Fibroblast of pulmonary artery (primary cell): ENCODE data around the gene CELSR1.
"Not testable (repeated sequence)": the region's sequence is repeated elsewhere in the genome, so short reads cannot be mapped to it uniquely, and the experiment has no call there.

Experiments used
- DNase-seq: peaks from one replicate; pipeline ENCODE4 v3.0.0-alpha.2; 2010; ENCODE audit warnings: low read depth
- H3K4me3 ChIP-seq: replicated peaks from 2 replicates; pipeline ENCODE4 v1.5.1; 2011; ENCODE audit warnings: low read depth, mild to moderate bottlenecking, control low read depth, low read length, moderate library complexity
- CTCF ChIP-seq: IDR thresholded peaks from 2 replicates; pipeline ENCODE4 v1.5.1; 2011; ENCODE audit warnings: mild to moderate bottlenecking, control low read depth, low read length, inconsistent platforms; ENCODE audit errors: missing control alignments

Gene CELSR1

GRCh38 chr22:46320166-46320710 lies 217.2 kb downstream of the CELSR1 start:
- H3K4me3 ChIP-seq = no peak overlapping the region
- no peak for DNase-seq
- TF ChIP-seq CTCF = no peak

GRCh38 chr22:46319319-46319718 lies 218.1 kb downstream of the CELSR1 start:
- no peak for TF ChIP-seq CTCF
- no peak for DNase-seq
- no peak overlapping the region for H3K4me3 ChIP-seq

GRCh38 chr22:46318576-46318975 lies 218.8 kb downstream of the CELSR1 start:
- no peak for TF ChIP-seq CTCF
- H3K4me3 ChIP-seq = no peak overlapping the region
- DNase-seq = no peak

- H3K4me3 ChIP-seq = no peak overlapping the region
- no peak for DNase-seq
- TF ChIP-seq CTCF = no peak
These were observed 219.8 kb downstream of the CELSR1 start for GRCh38 chr22:46317646-46318045.

- no peak overlapping the region for H3K4me3 ChIP-seq
- no peak for DNase-seq
- TF ChIP-seq CTCF = no peak
These were observed 221.4 kb downstream of the CELSR1 start for GRCh38 chr22:46315976-46316375.

GRCh38 chr22:46312848-46313247 lies 224.6 kb downstream of the CELSR1 start:
- DNase-seq, H3K4me3 ChIP-seq: not testable (repeated sequence)

- DNase-seq = no peak
- no peak for TF ChIP-seq CTCF
- H3K4me3 ChIP-seq = no peak overlapping the region
These were observed 225.4 kb downstream of the CELSR1 start for GRCh38 chr22:46312056-46312455.
